Upper lobe of left lung (tissue), 6 donors: ENCODE measurements around the gene PPIA. TPM values are rescaled to one million over a fixed set of nuclear protein-coding genes. Genes with fewer than 3 reads are reported as not detected.
"Not testable (repeated sequence)": the region's sequence is repeated elsewhere in the genome, so short reads cannot be mapped to it uniquely, and the experiment has no call there.

Experiments used
- ATAC-seq, 2 donors: fragments of 200-7000 bp; cut with Tn5 transposase; one replicate each; pipeline ENCODE4 v1.9.1; 2022; ENCODE audit warnings: mild to moderate bottlenecking in 2 of 2, moderate library complexity in 2 of 2; ENCODE audit not compliant: low FRiP score in 2 of 2
- DNase-seq, 2 donors: peaks; one replicate each; pipeline ENCODE4 v3.0.0-alpha.2; 2019 to 2020
- H3K27ac ChIP-seq, 4 donors: fragments of 200-600 bp; sonication (generic); one replicate each; pipeline ENCODE4 v1.5.1; 2016 to 2019
- H3K27me3 ChIP-seq, 4 donors: fragments of 200-600 bp; sonication (generic); one replicate each; pipeline ENCODE4 v1.5.1; 2017 to 2019
- H3K36me3 ChIP-seq, 4 donors: fragments of 200-600 bp; sonication (generic); one replicate each; pipeline ENCODE4 v1.5.1; 2016 to 2019
- H3K4me1 ChIP-seq, 4 donors: fragments of 200-600 bp; sonication (generic); one replicate each; pipeline ENCODE4 v1.5.1; 2018 to 2019
- H3K4me3 ChIP-seq, 4 donors: fragments of 200-600 bp; sonication (generic); one replicate each; pipeline ENCODE4 v1.5.1; 2017 to 2019; ENCODE audit warnings: mild to moderate bottlenecking in 2 of 4, moderate library complexity in 1 of 4
- H3K9me3 ChIP-seq, 4 donors: fragments of 200-600 bp; sonication (generic); one replicate each; pipeline ENCODE4 v1.5.1; 2018 to 2019
- CTCF ChIP-seq, 6 experiments: fragments of 450-650 bp in 4 of 6; fragments of 200-600 bp in 2 of 6; sonication (generic) in 2 of 6; IDR thresholded peaks; one replicate each; pipeline ENCODE4 v1.5.1; 2016 to 2019; ENCODE audit warnings: antibody characterized with exemption in 6 of 6
- EP300 ChIP-seq, 4 donors: sonication (generic); formaldehyde crosslinking; IDR thresholded peaks; one replicate each; pipeline ENCODE4 v1.5.1; 2017; ENCODE audit warnings: antibody characterized with exemption in 4 of 4, control low read depth in 2 of 4
- POLR2A ChIP-seq, 4 donors: fragments of 450-650 bp; IDR thresholded peaks; one replicate each; pipeline ENCODE4 v1.5.1; 2016 to 2017; ENCODE audit warnings: antibody characterized with exemption in 4 of 4, mild to moderate bottlenecking in 2 of 4
- POLR2AphosphoS5 ChIP-seq, 2 donors: sonication (generic); formaldehyde crosslinking; IDR thresholded peaks; one replicate each; pipeline ENCODE4 v1.5.1; 2017; ENCODE audit warnings: antibody characterized with exemption in 2 of 2
- WGBS, 2 donors: methylation state at CpG; one replicate each; pipeline ENCODE4 v1.1.5; 2017 to 2018; 5-methylcytosine and 5-hydroxymethylcytosine counted together
- total RNA-seq, 6 donors: library from RNA; depleted of rRNA in 4 of 6; stranded (reverse); fragments of >200 nt in 4 of 6; gene quantifications; one replicate each; pipeline versions ENCODE4 v1.1.0 to v1.2.1, GENCODE V29; 2016 to 2021
- donor health status: DM: no; HTN: no; CAD: no; lungs with moderate emphysema.
- donor health status: DM: no; HTN: yes; CAD: no; lungs with severe emphysema.

PPIA gene
- total RNA-seq, 6 donors from 2014 or later = 351 to 1,606 (median 1,253) TPM

GRCh38 chr7:44772867-44773266 is 23.6 kb upstream of the PPIA start:
- Histone ChIP-seq H3K36me3 (peaks cover 0 to 4% (median under 1%) of the 10 kb centered on the region in 4 donors), H3K27ac (no peak overlapping the region)
- WGBS, 2 donors = 71 to 82% methylated on average over 9 to 10 of the region's 10 CpGs

DNA sequence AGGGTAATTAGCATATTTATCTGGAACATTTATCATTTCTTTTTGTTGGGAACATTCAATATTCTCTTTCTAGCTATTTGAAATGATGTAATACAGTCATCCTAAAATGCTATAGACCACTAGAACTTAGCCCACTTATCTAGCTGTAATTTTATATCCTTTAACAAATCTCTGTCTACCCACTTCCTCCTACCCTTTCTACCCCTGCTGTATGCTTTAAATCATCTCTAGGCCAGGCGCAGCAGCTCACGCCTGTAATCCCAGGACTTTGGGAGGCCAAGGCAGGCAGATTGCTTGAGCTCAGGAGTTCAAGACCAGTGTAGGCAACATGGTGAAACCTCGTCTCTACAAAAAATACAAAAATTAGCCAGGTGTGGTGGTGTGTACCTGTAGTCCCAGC is 22.0 kb upstream of the PPIA start:
- ATAC-seq, H3K27me3 ChIP-seq, DNase-seq, H3K27ac ChIP-seq, H3K9me3 ChIP-seq, H3K4me3 ChIP-seq, H3K36me3 ChIP-seq: not testable (repeated sequence)
- H3K4me1 ChIP-seq = peaks cover 13 to 17% (median 13%) of the 10 kb centered on the region in 4 donors
- 73 to 74% methylated on average over 3 of the region's 3 CpGs for WGBS, 2 donors

More at GRCh38 chr7:44772867-44773266, 23.6 kb upstream of the PPIA start:
- TF ChIP-seq POLR2A (IDR thresholded peaks at IDR 0.05) = no peak
- no peak for TF ChIP-seq CTCF (IDR thresholded peaks at IDR 0.05)
- TF ChIP-seq EP300 (IDR thresholded peaks at IDR 0.05) = no peak
- TF ChIP-seq POLR2AphosphoS5 (IDR thresholded peaks at IDR 0.05) = no peak
- no peak for DNase-seq
- Histone ChIP-seq H3K27me3 (no peaks in the 10 kb centered on the region), H3K9me3 (no peaks in the 10 kb centered on the region), H3K4me1 (peaks cover 29 to 32% (median 30%) of the 10 kb centered on the region in 4 donors), H3K4me3 (no peak overlapping the region)
- no peak for ATAC-seq

DNA sequence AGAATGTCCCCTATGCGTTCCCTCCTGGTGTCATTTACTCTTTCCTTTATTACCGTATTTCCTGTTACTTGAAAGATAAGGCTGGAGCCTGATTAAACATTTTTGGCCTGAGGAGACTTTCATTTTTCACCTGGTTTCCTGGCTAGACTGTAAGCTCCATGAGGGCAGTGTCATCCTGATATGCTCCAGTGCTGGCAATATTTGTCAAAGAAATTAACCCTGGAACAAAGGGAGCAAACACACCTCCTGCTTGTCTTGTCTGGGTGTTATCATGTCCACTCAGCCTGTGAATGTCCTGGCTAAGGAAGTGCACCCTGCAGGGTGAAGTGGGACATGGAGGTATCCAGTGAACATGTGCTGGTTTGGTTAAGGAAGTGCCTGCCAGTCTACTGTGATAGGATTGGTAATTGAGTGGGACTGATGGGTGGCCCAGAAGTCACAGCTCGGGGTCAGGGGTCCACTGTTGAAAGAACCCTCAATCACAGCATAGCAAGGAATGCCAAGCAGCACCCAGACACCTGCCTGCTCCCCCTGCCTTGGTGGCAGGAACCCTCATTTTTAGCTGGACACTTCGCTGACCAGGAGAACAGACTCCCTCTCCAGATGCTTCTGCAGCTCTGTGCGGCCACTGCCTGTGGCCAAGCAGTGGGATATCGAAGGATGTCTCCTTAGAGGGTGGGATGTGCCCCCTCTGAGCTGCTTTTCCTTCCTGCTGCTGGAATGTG is 20.9 kb upstream of the PPIA start:
- Histone ChIP-seq H3K9me3 (no peaks in the 10 kb centered on the region), H3K4me3 (no peak overlapping the region), H3K4me1 (peaks cover 2 to 6% (median 3%) of the 10 kb centered on the region in 4 donors), H3K36me3 (no peaks in the 10 kb centered on the region), H3K27me3 (no peaks in the 10 kb centered on the region), H3K27ac (no peak overlapping the region)
- no peak for DNase-seq
- 75 to 87% methylated on average over 4 to 6 of the region's 6 CpGs for WGBS, 2 donors
- TF ChIP-seq POLR2A (IDR thresholded peaks at IDR 0.05) = no peak
- TF ChIP-seq CTCF (IDR thresholded peaks at IDR 0.05) = no peak
- no peak for TF ChIP-seq EP300 (IDR thresholded peaks at IDR 0.05)
- TF ChIP-seq POLR2AphosphoS5 (IDR thresholded peaks at IDR 0.05) = no peak
- no peak for ATAC-seq

DNA sequence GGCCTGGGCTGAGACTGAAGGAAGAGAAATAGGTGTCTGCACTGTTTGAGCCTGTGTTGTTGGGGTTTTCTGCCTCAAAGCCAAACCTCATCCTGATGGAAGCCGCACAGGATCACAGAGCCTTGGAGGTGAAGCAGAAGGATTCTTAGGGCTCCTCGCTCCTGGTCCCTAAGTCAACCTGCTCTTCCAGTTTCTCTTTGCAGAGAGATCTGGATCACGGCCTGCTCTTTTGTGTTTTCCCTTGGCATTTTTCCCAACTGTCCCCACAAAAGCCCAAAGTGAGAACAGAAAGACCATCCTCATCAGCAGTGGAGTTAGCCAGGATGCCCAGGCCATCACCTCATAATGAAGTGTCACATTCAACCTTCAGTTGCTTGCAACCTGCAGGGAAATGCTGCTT is 20.3 kb upstream of the PPIA start:
- no peak for DNase-seq
- Histone ChIP-seq H3K9me3 (no peaks in the 10 kb centered on the region), H3K4me1 (peaks cover 0 to 5% (median 2%) of the 10 kb centered on the region in 4 donors), H3K36me3 (no peaks in the 10 kb centered on the region), H3K4me3 (no peak overlapping the region), H3K27me3 (no peaks in the 10 kb centered on the region), H3K27ac (no peak overlapping the region)
- WGBS, 2 donors = 54 to 77% methylated on average over 3 of the region's 3 CpGs
- no peak for ATAC-seq
- TF ChIP-seq EP300 (IDR thresholded peaks at IDR 0.05) (no peak), CTCF (IDR thresholded peaks at IDR 0.05) (no peak), POLR2A (IDR thresholded peaks at IDR 0.05) (no peak), POLR2AphosphoS5 (IDR thresholded peaks at IDR 0.05) (no peak)

DNA sequence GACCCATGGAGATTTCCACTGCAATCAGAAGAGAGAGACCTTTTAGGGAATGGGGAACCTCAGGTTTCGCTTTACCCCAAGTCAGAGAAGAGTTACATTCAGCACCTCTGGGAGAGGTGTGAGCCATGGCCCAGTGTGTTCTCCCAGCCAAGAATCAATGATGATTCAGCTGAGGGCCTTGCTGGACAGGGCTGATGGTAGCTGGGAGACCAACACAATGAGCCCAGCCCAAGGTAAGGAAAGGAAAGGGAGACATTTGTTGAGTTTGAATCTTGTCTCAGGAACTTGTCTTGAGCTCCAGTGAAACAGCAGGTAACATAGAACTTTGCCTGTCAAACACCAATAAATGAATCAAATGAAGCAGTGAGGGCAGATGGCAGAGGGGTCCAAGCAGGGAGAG is 14.0 kb upstream of the PPIA start:
- TF ChIP-seq CTCF (IDR thresholded peaks at IDR 0.05) (no peak), POLR2AphosphoS5 (IDR thresholded peaks at IDR 0.05) (no peak), POLR2A (IDR thresholded peaks at IDR 0.05) (no peak), EP300 (IDR thresholded peaks at IDR 0.05) (no peak)
- H3K4me3 ChIP-seq = no peak overlapping the region
- peaks cover 0 to 5% (median 2%) of the 10 kb centered on the region in 4 donors for H3K4me1 ChIP-seq
- H3K27me3 ChIP-seq = no peaks in the 10 kb centered on the region
- H3K36me3 ChIP-seq = no peaks in the 10 kb centered on the region
- 86 to 100% methylated on average over 1 of the region's 1 CpG for WGBS, 2 donors
- peaks cover 0 to 4% (median 0%) of the 10 kb centered on the region in 4 donors for H3K9me3 ChIP-seq
- no peak overlapping the region for H3K27ac ChIP-seq
- ATAC-seq (no peak), DNase-seq (no peak)
